ENCODE measurements around the gene C1orf50.
"Not testable (repeated sequence)": the region's sequence is repeated elsewhere in the genome, so short reads cannot be mapped to it uniquely, and the experiment has no call there.

C1orf50 gene

DNA sequence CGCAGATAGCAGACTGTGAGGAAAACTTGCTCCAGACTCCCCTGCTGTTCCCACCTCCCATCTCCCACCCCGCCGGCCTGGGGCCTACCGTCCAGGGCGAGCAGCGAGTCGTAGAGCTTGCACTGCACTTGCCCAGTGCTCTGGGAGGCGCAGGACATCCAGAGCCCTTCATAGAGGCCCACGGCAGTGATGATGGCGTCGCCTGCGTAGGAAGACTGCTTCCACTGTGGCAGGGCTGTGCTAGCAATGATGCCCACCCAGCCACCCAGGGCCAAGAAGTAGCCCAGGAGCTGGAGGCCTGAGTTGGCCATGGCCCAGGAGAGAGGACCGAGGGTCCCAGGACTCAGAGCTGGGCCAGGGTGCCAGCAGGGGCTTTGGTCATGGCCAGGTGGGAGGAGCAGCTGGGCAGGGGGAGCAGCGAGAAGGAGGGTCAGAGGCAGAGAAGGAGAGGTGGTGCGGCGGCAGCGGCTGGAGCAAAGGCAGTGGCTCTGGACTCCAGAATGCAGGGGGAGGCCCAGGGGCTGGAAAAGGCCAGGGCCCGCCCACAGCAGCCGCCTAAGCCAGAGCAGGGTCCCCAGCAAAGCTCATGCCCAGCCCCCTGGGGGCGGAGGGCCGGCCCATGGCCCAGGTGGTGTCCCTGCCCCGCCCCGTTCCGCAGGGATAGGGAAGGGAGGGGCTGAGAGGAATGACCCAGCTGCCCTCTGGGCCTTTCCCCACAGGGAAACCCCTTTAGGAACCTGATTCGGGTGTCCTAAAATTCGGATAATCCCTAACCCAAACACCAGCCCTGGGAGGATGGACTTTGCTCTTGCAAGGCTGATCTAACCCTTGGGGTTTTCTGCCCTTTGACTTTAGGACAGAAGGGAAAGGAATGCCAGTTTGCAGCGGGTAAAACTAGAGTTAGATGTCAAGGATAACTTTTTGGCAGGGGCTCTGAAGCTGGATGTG lies 27.0 kb upstream of the C1orf50 start, which contains the start of gene CLDN19:
CLDN19 (minus strand) TSS at position 484 of the 948 bp plus-strand sequence; CDS start at position 311, 173 bp downstream.
- no peak for DNase-seq

DNA sequence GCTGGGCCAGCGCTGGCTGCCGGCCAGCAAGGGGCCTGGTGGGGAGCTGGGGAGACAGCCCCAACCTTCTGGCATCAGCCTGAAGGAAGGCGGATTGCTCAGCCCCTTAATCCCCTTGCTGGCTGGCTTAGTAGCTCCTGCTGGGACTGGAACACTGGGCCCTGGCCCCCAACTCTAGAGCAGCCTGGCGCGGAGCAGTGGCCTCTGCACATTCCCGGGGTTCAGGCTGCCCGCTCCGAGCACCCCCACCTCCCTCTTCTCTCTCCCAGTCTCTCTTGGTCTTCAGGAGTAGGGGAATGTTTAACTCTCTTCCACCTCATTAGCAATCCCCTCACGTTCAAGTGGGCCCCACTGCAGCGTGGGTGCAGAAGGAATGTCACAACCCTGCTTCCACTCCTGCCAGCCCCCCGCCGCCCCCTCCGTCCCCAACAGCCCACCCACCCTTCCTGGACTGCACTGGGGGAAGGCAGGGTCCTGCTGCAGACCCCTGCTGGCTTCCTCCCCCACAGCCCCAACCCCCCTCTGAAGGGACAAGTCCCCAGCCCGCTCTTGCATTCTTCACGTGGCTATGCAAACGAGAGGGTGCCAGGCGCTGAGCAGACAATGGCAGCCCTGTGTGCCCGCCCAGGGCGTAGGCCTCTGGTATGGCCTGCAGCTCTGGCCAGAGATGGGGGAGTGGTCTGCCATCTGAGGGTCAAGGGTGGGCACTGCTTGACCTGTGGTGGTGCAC lies 26.0 kb upstream of the C1orf50 start:
- no peak for DNase-seq

DNA sequence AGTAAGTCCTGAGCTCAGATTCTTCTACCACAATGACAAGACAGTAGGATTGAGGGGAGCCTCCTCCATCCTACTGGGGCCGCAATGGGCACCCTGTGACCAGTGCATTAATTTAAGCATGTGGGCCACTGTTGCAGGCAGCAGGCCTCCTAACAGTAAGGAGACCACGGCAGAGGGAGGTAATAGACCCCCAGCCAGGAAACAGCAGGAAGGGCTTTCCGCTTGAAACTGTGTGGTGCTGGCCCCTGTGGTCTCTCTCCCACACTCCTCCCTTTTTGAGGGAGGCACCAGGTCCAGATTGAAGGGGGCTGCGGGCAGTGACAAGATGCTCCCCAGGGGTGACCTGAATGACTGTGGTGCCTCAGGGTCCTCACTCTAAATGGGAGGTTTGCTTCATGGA lies 25.3 kb upstream of the C1orf50 start:
- DNase-seq = no peak

DNA sequence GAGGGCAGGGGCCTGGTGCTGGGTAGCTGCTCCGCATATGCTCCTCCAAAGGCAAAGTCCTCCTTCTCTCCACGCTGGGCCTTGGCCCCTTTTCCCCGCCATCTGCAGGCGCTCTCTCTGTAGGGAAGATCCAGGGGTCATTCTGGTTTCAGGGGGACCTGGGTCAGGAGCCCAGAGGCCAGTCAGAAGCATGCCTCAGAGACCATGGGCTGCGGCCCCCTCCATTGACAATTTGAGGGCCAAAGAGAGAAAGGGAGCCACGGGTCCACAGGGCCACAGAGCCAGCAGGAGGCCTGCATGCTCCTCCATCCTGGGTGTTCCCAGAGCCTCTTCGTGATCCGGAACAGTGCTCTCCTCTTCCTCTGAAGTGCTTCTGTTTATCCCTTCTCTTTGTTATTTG lies 24.9 kb upstream of the C1orf50 start:
- DNase-seq = no peak

DNA sequence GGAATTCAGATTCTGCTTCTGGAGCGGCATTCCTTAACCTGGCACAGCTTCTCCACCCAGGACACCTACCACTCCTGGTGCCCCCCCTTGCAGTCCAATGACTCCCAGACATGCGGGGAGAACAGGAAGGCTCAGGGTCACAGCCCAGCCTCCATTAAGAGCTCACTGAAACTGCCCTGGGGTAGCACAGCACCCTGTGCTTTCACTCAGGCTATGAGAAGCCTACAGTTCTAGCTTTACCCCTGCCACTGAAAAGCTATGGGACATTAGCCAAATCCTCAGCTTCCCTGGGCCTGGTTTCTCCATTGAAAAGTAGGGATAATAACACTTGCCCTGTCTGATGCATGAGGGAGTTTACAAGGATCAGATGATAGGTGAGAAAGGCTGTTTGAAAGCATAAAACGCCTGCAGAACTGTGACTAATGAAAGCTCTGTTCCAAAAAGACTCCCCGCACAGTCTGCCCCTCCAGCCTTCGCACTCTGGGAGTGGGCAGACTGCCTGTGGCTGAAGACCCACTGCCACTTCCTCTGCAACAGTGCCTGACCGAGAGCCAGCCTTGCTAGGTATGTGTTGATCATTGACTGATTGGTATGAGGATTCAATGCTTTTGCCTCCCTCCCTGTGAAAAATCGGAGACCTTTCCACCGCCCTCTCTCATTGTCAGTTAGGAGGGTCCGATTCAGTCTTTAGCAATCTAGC lies 24.3 kb upstream of the C1orf50 start:
- DNase-seq = no peak

DNA sequence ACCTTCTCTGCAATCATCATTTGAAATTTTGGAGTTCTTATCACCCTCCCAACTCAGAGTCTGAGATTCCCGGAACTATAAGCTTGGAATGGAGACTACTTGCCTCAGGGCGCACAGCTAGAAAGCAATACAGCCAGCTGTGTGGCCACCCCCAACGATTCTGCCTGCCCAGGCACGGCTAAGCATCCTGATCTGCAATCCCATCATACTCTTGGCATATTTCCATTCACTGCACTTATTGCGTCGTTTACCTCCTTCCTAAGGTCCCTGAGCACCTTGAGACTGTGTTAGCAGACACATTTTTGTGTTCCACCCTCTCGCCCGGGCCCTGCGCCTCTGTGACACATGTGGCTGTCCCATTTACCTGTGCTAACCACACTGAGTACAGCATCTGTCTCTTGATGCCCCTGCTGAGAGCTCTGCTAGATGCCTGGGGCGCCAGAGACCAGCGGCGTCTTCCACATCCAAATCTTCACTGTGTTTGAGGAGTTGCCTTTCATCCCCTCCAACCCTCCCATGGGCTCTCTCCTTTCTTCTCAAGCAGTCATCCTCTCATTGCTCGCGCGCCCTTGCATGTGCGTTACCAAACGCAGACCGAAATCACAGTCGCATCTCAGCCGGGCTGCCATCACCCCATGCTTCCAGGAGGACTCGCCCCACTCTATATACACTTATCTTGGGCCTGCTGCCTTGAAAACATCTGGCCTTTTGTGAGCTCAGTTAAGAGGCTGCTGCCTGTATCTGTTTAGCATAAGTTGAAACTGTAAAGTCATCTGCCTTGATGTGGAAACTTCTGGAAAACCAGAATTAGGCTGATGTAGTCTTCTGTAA lies 23.5 kb upstream of the C1orf50 start:
- DNase-seq = peak; percentile 8 to 35

DNA sequence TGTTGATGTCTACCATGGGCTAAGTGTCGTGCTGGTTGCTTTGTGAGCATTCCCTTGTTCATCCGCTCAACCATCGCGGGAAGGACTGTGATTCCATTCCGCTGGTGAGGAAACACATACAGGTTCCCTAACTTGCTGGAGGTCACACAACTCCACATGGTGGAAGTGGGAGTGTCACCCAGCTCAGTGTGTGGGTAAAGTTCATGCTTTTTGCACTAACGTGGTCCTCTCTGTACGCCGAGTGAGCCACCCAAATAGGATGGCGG lies 23.0 kb upstream of the C1orf50 start:
- no peak for DNase-seq

DNA sequence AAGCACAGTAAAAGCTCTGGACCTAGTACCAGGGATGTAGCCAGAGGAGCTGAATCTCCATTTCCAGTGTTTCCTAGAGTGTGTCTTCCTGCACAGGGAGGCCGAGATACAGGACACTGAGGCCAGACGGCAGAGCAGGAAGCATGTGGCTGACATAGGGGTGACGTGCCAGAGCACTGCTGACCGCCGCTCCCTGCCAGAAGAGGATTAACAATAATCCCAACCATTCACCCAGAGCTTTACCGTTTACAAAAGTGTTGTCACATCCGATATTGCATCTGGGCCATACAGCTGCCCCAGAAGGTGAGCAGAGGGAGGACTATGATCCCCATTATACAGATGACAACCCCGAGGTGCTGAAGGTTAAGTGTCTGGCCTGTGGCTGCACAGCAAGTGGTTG lies 21.2 kb upstream of the C1orf50 start:
- no peak for DNase-seq

DNA sequence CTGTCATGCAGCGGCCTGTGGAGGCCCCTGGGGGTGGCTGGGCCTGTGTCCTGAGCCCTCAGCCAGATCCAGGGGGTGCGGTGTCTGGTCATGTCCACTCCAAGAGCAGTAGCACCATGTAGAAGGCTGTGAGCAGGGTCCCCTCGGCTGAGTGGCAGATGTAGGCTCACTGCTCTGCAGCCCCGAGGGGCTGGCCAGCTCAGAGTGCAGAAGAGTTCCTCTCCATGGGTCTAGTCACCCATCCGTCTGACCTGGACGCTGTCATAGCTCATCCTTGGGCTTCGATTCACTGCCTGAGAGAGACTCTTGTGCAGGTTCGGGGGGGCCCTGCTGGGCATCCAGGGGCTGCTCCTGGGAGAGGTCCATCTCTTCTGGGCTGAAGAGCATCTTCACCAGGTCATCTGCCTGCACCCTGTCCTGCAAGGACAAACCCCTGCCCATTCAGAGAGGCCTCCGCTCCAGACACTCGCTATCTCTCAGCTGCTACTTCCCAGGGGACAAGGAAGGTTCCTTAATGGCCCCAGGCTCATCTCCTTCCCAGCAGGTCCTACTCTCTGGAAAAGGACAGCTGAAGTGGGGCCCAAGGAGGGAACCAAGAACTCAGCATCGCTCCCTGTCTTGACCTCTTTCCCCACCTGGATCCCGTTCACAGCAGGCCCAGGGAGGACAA lies 20.5 kb upstream of the C1orf50 start:
- DNase-seq = no peak

DNA sequence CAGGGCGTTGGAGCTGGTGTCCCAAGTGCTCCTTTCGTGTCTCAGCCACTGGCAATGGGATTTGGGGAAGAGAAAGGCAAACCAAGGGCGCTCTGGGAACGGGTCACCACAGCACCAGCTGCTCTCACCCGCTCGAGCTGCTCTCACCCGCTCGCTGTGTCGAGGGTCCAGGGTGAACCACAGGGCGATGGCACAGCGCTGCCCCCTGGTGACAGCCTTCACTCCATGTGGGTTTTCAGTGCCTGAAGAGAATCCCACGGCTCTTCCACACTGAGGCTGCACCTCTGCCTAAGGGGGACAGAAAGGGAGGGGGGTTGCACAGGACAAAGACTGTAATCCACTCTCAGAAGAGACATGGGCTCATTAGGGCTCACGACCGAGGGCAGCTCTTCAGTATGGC lies 19.9 kb upstream of the C1orf50 start:
- DNase-seq = peak; percentile 45 to 64

DNA sequence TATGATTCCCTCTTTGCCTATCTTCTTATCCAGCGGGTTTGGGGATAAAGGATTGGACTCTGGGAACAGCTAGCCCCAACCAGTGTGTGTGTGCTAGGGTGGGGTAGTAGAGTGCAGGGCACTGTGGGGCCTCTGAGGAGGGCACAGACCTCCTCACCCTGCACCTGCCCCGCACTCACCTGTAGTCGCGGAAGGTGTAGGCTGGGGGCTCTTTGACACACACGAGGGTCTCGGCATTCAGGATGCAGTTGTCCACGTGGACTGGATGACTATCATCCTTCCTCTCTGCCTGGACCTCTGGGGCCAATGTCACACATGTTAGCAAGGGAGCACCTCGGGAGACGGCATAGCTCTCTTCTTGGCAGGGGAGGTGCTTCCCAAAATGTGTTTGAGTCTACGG lies 19.0 kb upstream of the C1orf50 start:
- no peak for DNase-seq

DNA sequence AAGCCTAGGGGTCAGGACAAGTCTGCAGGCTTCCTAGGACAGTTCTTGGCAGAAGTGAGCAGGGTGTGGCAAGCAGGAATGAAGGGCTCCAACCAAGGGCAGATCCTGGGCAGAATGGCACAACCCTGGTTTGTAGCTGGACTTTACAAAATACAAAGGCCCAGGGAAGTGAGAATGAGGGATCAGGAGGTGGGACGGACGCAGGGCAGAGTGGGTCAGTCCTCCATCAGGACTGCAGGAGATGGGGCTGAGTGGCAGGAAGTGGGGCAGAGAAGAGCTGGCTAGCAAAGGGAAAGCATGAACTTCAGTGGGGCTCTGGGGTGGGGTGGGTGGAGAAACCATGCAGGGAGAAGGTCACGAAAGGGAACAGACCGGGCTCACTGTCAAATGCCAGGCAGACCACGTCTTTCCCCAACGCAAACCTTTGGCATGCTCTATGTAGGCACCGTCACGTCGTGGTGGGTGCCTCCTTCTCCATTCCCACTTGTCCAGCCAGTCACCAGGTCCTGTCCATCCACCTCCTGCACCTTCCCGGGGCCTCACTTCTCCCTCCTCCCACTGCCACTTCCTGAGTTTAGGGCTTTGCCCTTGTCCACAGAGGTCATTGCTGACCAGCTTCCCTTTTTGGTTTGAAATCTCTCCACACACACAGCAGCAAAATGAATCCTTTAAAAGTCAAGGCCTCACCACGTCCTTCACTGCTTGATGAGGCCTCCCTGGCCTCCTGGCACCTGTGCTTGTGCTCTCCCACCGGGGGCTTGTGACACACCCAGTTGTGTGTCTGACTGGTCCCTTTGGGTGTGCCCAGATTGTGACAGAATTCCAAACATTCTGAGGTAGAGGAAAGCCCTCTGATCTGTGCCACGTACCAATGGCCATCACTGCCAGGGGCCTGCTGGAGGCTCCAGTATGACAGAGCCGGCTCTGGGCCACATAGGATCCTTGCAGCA lies 18.3 kb upstream of the C1orf50 start:
- DNase-seq = no peak

DNA sequence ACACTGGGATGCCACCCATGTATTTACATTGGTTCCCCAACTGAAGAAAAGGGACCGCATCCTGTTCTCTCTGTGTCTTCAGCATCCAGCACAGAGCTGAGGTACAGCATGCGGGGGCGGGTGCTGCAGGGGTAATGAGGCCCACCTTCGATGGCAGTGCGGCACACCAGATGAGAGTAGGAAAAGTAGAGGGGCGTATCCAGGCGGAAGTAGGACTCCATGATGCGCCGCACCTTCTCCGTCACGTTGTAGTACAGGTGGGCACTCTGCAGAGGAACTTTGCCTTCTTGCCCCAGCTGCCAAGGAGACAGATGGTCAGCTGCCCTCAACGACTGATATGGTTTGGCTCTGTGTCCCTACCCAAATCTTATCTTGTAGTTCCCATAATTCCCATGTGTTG lies 17.0 kb upstream of the C1orf50 start:
- DNase-seq = no peak

DNA sequence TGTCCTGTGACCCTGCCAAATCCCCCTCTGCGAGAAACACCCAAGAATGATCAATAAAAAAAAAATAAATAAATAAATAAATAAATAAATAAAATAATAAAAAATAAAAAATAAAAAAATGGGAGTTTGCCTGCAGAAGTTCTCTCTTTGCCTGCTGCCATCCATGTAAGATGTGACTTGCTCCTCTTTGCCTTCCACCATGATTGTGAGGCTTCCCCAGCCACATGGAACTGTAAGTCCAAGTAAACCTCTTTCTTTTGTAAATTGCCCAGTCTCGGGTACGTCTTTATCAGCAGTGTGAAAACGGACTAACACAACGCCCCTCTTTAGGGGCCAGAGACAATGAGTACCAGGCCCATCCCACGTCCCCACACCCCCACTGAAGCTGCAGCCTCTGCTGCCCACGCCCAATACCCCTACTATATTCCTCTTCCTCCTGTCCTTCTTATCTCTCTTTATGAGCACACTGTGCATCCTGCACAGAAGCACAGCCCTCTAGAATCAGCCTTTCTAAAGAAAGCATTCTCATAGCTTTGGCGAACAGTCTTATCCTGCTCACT lies 15.5 kb upstream of the C1orf50 start:
- not testable (repeated sequence) for DNase-seq

DNA sequence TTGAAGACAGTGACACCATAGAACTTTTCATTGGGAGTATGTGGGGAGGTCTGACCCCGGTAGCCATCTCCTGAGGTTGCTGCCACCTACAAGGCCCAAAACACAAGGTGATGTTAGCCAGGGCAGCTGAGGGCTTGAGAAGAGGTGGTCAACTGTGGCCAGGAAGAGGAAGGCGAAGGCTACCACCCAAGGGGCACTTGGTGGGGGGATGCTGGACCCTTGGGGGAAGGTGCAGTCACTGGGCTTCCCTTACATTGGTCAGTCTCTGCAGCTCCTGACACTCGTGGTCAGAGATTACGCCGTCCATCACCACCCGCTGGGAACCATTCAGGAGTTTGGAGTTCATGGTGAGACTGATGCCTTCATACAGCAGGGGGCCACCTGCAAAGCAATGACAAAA lies 14.8 kb upstream of the C1orf50 start:
- DNase-seq = no peak

DNA sequence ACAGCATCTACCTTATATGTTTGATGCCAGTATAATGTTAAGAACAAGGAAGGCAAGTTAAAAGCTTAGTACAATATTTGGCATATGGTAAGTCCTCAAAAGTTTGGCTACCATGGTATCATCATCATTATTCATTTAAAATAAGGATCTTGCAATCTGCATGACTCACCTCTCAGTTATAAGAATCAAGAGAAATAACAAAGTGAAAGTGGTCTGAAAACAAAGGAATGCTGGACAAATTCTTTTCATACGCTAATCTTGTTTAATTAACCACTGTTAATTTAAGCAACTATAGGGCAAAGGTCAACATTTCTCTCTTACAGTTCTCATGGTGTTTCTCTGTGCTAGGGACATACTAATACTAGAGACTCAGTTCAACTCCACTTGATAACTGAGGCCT lies 14.0 kb upstream of the C1orf50 start:
- DNase-seq = no peak

DNA sequence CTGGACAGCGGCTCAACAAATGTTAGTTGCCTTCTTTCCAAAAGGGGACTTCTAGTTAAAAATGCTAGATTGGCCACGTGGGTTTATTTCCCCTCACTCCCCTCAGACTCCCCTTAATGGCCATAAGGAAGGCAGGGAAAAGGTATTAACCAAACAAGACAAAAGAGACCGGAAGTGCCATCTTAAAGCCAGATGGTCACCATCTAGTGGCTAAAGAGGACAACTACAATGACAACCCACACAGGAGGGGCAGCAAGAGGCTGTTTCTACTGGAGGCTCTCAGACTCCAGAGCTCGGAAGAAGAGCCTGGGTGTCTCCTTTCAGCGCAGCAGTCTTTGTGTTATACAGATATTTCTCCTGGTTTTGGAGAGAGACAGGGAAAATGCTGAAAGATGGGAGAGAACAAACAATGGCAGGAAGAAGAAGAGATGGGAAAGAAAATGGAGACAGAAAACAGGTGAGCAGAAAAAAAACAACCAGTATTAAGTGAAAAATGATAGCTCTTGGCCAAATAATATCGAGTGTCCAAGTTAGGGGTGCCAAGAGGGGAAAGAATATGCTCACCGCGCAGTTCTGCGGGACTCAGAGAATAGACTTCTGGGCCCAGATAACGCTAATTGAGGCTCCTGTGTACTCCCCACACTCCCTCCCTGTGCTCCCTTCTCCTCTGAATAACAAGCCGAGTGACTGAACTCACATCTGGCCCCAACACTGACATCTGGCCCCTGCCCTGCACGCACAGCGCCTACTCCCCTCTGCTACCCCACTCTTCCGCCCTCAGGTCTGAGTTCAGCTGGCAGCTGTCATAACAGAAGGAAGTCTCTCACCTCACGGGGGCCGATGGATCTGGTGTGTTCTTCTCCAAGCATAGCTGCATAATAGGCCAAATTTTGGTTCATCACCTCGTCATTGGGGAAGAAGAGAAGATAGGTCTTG lies 9.8 kb upstream of the C1orf50 start:
- peak; percentile 67 to 82 for DNase-seq

DNA sequence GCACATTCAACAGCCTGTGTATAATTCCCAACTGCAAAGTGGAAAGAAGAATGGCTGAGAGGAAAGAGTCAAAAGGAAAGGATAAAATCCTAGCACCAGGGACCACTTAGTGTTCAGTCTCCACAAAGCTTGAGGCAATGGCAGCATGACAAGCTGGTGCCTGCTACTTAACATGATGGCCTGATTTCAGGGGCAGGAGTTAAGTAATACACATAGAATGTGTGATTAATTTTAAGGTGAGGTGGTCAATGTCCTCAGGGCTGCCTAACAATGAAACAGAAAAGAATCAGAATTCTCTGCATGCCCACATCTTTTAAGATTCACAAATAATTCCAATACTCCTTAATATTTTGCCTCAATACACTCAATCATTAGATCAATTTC lies 9.2 kb upstream of the C1orf50 start:
- no peak for DNase-seq

DNA sequence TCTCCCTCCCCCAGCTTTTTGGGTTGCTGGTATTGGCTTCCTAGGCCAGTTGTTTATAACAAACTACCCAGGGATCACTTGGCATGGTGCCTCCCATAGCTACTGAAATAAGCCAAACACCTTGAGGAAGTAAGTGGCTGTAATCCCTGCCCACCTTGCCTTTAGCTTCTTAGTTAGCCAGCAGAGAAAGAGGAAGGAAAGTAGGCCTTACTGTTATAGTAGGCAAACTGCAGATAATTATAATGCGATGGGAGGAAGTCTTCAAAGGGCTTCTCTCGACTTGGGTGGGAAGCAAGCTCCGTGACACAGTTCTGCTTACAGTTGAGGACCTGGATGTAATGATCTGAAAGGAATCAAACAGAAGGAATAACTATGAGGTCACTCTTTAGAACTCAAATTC lies 8.4 kb upstream of the C1orf50 start:
- no peak for DNase-seq

DNA sequence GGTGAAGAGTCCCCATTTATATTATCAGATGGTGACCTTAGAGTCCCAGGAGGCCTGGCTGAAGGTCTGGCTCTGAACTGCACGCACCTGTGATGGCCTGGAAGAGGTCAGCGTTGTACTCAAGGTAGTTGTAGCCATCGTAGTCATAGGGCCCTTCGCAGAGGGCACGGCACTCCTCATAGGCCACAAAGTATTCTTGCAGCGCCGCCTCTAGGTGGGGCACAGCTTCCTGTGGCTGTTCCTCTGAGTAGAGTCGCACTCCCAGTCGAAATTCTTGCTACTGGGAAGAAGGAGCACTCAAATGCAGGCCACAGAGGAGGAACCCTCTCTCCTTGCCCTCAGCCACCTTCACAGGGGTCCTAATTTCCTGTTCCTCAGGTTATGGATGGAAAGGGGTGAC lies 7.9 kb upstream of the C1orf50 start:
- DNase-seq = no peak
